GM18867 (cell line): ENCODE data around the gene ACTR6.

Experiments
- ATAC-seq: cut with Tn5 transposase; IDR thresholded peaks from one replicate; pipeline ENCODE4 v1.9.1; 2021; ENCODE audit warnings: mild to moderate bottlenecking, moderate library complexity; ENCODE audit not compliant: unreplicated experiment

The ACTR6 gene

DNA sequence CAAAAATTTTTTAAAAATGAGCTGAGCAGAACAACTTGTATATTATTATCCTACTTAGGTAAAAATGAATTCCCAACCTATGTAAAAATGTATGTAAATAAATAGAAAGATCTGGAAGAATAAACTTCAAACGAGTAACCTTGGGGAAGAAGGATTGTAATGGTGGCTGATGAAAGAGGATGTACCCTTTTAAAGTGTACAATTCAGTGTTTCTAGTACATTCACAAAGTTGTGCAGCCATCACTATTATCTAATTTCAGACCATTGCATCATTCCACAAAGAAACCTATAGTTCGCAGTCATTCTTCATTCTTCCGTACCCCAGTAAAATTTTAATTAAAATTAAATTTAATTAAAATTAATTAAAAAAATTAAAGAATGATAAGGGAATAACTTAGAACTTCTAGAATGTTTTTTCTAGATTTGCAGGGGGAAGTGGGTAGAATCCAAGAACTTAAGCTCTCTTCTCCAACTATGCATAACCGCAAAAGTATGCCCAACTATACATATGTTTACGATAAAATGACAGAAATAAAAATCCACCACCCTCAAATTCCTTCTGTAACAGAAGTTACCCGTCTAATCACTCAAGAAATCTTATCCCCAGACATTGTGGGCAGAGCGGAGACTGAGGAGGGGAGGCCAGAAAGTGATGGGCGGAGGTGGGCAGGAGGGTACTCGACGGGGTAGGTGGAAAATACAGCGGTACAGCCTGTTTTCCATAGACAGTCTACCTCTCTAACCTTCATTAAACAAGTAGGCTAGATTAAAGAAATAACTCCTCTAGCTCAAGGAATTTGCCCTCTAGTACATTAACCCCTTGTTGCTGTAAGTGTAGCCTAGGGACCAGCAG is 65.3 kb downstream of the ACTR6 start:
- peak; percentile 5 for ATAC-seq

DNA sequence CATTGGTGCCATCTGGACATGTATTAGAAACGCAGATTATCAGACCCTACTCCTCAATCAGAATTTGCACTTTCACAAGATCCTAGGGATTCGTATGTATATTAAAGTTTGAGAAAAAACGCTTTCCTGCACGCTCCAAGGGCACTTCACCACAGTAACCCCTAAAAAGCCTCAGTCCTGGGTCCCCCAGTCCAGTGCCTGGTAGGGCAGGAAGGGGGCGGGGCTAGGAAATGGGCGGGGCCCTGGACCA is 65.9 kb downstream of the ACTR6 start:
- ATAC-seq: peak; percentile 82

GRCh38 chr12:100266835-100267602 is 66.4 kb downstream of the ACTR6 start, which contains the start of the genes DEPDC4 and SCYL2:
TSS of gene DEPDC4 (minus strand) at chr12:100267079. CDS start at chr12:100267076, 3 bp downstream.
TSS of gene SCYL2 (plus strand) at chr12:100267177. CDS start at chr12:100282971, 15,794 bp downstream.
- peak; percentile 93 for ATAC-seq

- ATAC-seq: peak; percentile 16
Observed at GRCh38 chr12:100267603-100268281, 67.1 kb downstream of the ACTR6 start.

GRCh38 chr12:100268835-100269564 is 68.4 kb downstream of the ACTR6 start:
- no peak for ATAC-seq

- no peak for ATAC-seq
Observed at GRCh38 chr12:100273782-100274181, 73.2 kb downstream of the ACTR6 start.
